Measurements from ENCODE around the gene GPR25.

Gene GPR25

GRCh38 chr1:200916681-200917080 is 43.9 kb downstream of the GPR25 start:
- FAIRE-seq = no peak

- no peak for FAIRE-seq
These were observed 44.6 kb downstream of the GPR25 start for GRCh38 chr1:200917291-200917817.

GRCh38 chr1:200918006-200918405 is 45.2 kb downstream of the GPR25 start:
- no peak for FAIRE-seq

- FAIRE-seq = no peak
These were observed 46.6 kb downstream of the GPR25 start for GRCh38 chr1:200919386-200919785.

GRCh38 chr1:200921571-200922110 is 48.9 kb downstream of the GPR25 start:
- no peak for FAIRE-seq

- no peak for FAIRE-seq
These were observed 49.6 kb downstream of the GPR25 start for GRCh38 chr1:200922406-200922805.

GRCh38 chr1:200923601-200924000 is 50.8 kb downstream of the GPR25 start:
- FAIRE-seq = no peak

Measured in G401.6 (cell line).